Right ventricle myocardium inferior (tissue), 1 donor: Measurements from ENCODE around the gene PEDS1. TPM values are rescaled to one million over a fixed set of nuclear protein-coding genes. Genes with fewer than 3 reads are reported as not detected.
"Not testable (repeated sequence)": the region's sequence is repeated elsewhere in the genome, so short reads cannot be mapped to it uniquely, and the experiment has no call there.

Experiments used
- ATAC-seq: fragments of 200-7000 bp; cut with Tn5 transposase; one replicate; pipeline ENCODE4 v1.9.1; 2020; ENCODE audit warnings: mild to moderate bottlenecking, moderate library complexity
- DNase-seq: peaks from one replicate; pipeline ENCODE4 v3.0.0; 2021; ENCODE audit errors: missing footprints
- intact Hi-C: fragments of 100-400 bp; cut with DNase I; formaldehyde crosslinking; loops from one replicate; pipeline ENCODE4 v1.11.0; 2022
- total RNA-seq: library from RNA; stranded (reverse); fragmentation: NEBNext Ultra II Directional; extraction: Animal tissue kit (Norgen Biotek cat#: 25700); gene quantifications from one replicate; pipeline ENCODE4 v1.2.1, GENCODE V29; 2021
- donor health status: DM: no; HTN: yes; CAD: no; lungs with severe emphysema.

The PEDS1 gene
- total RNA-seq, 1 donor from 2014 or later, result 31.2 TPM

- intact Hi-C loops, result no loop called here
- no peak for DNase-seq
- no peak for ATAC-seq
Measured at GRCh38 chr20:50141811-50142561, 11.5 kb downstream of the PEDS1 start.

GRCh38 chr20:50141018-50141675 is 12.4 kb downstream of the PEDS1 start:
- ATAC-seq (no peak), DNase-seq (no peak)
- intact Hi-C loops, result no loop called here

GRCh38 chr20:50140339-50140859 is 13.1 kb downstream of the PEDS1 start:
- ATAC-seq (no peak), DNase-seq (no peak)
- intact Hi-C loops, result no loop called here

GRCh38 chr20:50138479-50139393 is 14.8 kb downstream of the PEDS1 start:
- DNase-seq, result no peak

GRCh38 chr20:50138120-50138478 is 15.4 kb downstream of the PEDS1 start:
- intact Hi-C loops, result no loop called here
- DNase-seq (no peak), ATAC-seq (peak; percentile 30)

More at GRCh38 chr20:50138479-50139393, 14.8 kb downstream of the PEDS1 start:
- ATAC-seq, result peak; percentile 7
- intact Hi-C loops, result no loop called here

GRCh38 chr20:50137702-50138101 is 15.8 kb downstream of the PEDS1 start:
- peak; percentile 58 for ATAC-seq
- DNase-seq, intact Hi-C loops: not testable (repeated sequence)

- DNase-seq (no peak), ATAC-seq (no peak)
- intact Hi-C loops, result no loop called here
Measured at GRCh38 chr20:50136822-50137599, 16.5 kb downstream of the PEDS1 start.

- DNase-seq, intact Hi-C loops, ATAC-seq: not testable (repeated sequence)
Measured at GRCh38 chr20:50135157-50135556, 18.4 kb downstream of the PEDS1 start.

- intact Hi-C loops, result no loop called here
- ATAC-seq, result no peak
- no peak for DNase-seq
Measured at GRCh38 chr20:50133474-50134217, 19.9 kb downstream of the PEDS1 start.

GRCh38 chr20:50133041-50133440 is 20.5 kb downstream of the PEDS1 start:
- ATAC-seq (no peak), DNase-seq (no peak)
- intact Hi-C loops, result no loop called here

GRCh38 chr20:50130995-50131394 is 22.5 kb downstream of the PEDS1 start:
- DNase-seq (no peak), ATAC-seq (peak; percentile 87)
- intact Hi-C loops, result no loop called here

GRCh38 chr20:50130356-50130723 is 23.2 kb downstream of the PEDS1 start:
- no peak for ATAC-seq

GRCh38 chr20:50129662-50130355 is 23.7 kb downstream of the PEDS1 start:
- ATAC-seq, result no peak
- no peak for DNase-seq
- intact Hi-C loops, result no loop called here

More at GRCh38 chr20:50130356-50130723, 23.2 kb downstream of the PEDS1 start:
- intact Hi-C loops, result no loop called here
- DNase-seq, result no peak

GRCh38 chr20:50128520-50128905 is 25.0 kb downstream of the PEDS1 start:
- intact Hi-C loops, result no loop called here
- ATAC-seq, result no peak
- DNase-seq, result no peak

GRCh38 chr20:50127587-50128519 is 25.7 kb downstream of the PEDS1 start:
- ATAC-seq, result no peak
- no peak for DNase-seq
- intact Hi-C loops, result no loop called here

- no peak for DNase-seq
- no peak for ATAC-seq
- intact Hi-C loops, result no loop called here
Measured at GRCh38 chr20:50126662-50127061, 26.9 kb downstream of the PEDS1 start.
